ENCODE results near the gene KRT23.
A peak's percentile ranks its signal among the peaks of the same experiment; 100 is the strongest.

Gene KRT23

DNA sequence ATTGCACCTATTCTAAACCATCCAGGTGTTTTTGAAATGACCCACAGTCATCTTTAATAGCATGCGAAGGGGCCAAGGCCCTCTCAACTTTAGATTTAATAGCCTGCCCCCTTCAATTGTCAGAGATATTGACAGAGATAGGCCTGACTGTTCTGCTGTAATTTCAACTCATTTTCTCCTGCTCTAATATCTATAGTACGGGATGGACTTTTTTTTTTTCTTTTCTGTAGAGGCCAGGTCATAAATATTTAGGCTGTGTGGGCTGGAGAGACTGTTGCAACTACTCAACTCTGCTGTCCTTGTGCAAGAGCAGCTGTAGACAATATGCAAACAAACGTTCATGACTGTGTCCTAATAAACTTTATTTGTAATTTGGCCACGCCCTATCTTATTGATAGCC, 27.7 kb downstream of the KRT23 start:
- DNase-seq (ENCODE audit: low spot score): no peak

DNA sequence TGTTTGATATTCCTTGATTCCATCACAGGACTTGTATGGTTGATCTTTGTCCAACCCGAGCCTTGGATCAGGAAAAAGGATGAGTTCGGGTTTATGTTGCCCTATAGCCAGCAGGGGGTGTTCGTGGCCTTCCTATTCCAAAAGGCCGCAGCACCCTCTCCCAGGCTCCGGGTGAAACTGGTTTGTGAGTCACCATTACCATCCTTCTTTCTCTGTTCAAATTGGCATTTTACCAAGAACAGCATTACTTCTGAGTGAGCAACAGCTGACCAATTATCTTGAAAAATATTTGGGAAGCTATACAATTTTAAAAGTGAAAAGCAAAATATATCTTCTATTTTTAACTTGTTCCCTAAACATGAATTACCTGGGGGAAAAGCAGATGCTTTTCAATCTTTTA, 28.1 kb downstream of the KRT23 start:
- DNase-seq (ENCODE audit: low spot score): peak; percentile 60

DNA sequence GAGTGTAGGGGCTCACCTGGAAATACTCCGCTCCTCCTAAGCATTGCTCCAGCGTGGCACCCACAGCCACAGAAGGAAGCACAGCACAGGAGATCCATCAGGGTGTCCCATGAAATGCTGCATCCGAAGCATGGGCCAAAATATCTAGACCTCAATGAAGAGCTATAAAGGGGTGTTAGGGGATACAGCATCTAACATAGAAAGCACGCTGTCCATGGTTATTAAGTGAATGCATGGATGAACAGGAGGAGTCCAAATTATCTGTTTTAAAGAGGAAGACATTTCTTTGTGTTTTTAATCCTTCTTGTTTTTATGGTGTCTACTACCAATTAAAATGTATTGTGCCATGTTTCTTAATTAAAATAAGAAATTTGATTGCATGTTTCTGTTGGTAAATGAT, 30.8 kb downstream of the KRT23 start:
- no peak for DNase-seq (ENCODE audit: low spot score)

- DNase-seq (ENCODE audit: low spot score): no peak
These were observed 32.1 kb downstream of the KRT23 start for GRCh38 chr17:40905370-40905769.

DNA sequence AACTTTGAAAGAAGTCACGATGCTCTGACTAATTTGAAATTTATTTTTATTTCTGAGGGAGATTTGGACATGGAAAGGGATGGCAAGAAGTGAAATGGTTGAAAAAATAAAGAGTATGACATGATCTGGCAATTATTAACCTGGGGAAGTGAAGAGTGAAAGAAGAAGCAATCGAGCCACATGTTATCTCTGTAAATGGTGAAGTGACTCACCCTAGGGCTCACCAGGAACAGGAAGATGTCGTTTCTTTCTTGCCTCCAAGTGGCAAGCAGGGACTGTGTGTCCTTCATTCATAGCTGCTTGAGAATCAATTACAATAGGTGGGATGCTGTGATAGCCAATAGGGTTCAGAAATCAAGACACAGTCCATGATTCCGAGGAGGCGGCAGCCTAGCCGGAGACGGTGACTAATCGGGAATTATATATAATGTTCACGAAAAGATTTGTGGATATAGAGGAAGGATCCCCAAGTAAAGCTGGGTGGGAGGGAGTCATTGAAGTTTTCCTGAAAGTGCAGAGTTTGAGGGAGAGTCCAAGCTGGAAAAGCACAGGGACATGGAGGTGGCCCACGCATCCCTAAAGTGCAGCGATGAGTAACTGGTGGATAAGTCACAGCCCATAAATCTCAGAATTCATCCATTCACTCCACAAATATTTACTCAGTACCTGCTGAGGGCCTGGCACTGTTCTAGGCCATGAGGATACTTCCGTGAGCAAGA, 34.2 kb downstream of the KRT23 start:
- no peak for DNase-seq (ENCODE audit: low spot score)

DNA sequence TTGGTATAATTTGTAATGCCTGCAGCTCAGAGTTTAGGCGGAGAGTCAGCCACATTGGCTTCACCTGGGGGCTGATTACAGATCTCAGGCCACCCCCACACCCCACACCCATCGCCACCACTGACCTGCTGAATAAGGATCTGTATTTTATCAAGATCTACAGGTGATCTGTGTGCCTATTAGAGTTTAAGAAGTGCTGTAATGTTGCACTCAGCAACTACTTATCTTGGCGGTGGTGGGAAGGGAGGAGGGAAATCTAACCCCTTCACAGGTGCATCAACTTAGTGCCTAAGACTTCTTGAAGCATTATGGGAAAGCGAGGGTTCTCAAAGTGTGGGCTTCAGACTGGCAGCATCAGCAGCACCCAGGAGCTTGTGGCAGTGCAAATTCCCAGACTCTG, 34.9 kb downstream of the KRT23 start:
- no peak for DNase-seq (ENCODE audit: low spot score)

GRCh38 chr17:40901981-40902474, 35.4 kb downstream of the KRT23 start:
- no peak for DNase-seq (ENCODE audit: low spot score)

DNA sequence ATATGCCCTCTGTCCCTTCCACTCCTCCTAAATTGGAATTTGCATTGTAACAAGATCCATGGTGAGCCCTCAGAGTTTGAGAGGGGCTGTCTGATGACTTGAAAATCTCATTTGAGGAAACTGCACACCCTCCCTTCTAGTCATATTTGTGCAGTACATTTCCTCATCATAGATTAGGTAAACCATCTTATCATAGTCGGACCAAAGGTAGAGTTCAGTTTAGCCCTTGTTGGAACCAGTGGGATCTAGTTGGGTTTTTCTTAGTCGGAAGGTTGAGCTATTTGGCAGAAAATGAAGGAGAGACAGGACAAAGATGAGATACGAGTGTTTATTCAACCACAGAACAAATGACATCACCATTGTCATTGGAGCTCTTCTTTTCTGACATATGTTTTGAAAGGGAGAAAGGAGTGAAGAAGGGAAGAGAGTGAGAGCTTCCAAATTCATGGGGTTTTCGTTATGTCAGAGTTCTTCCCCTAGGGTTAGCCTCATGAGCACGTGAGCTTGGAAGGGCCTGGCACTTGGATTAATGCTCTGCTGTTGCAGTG, 36.6 kb downstream of the KRT23 start:
- DNase-seq (ENCODE audit: low spot score): no peak

DNA sequence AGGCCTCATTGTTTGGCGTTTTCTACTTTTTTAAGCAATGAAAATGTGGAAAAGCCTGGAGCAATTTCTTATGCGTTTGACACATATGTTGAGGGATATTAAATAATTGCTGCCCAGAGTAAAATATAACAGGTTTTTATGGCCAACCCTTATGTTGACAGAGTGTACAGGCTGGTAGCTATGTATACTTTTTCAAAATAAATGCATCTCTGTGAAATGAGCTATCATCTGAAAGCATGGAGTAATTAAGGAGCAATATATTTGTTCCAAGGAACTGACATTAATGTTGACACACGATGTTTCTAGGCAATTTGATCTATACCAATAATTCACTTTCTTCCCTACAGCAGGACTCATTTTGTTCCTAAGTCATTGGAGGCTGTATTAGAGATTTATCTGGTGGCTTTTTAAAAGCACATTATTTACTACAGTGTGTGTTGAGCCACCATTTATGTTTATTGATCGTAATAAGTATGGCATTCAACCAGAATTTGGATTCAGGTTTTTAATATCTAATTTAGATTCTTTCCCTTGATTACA, 40.5 kb downstream of the KRT23 start:
- no peak for DNase-seq (ENCODE audit: low spot score)

GRCh38 chr17:40895106-40895730, 42.2 kb downstream of the KRT23 start:
- DNase-seq (ENCODE audit: low spot score): no peak

DNA sequence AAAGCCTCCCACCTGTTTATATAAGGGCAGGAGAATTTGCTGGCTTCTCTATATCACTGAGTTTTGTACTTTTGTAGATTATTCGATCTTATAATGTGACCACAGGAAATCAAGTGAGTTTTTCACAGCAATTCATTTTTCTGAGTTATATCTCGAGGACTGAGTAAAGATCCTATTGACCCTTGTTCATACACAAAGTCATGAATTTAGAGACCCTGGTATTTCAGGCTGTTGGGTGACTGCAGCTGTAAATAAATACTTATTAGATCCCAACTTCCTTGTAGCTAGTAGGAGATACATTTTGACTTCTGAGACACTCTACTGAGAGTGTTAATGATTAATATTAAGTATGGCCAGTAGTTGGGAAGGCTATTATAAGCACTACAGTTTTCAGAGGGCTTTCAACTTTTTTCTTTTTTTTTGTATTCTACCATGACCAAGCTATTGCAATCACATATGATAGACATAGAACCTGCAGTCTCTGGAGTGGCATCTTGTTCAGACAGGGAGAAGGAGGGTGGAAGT, 49.2 kb downstream of the KRT23 start:
- DNase-seq (ENCODE audit: low spot score): no peak

GRCh38 chr17:40886090-40886489, 51.4 kb downstream of the KRT23 start:
- no peak for DNase-seq (ENCODE audit: low spot score)

- peak; percentile 41 for DNase-seq (ENCODE audit: low spot score)
These were observed 52.5 kb downstream of the KRT23 start, which contains the start of gene KRT20 for GRCh38 chr17:40884708-40885512. KRT20 (minus strand) TSS chr17:40885242; CDS start chr17:40885185, 57 bp downstream.

DNA sequence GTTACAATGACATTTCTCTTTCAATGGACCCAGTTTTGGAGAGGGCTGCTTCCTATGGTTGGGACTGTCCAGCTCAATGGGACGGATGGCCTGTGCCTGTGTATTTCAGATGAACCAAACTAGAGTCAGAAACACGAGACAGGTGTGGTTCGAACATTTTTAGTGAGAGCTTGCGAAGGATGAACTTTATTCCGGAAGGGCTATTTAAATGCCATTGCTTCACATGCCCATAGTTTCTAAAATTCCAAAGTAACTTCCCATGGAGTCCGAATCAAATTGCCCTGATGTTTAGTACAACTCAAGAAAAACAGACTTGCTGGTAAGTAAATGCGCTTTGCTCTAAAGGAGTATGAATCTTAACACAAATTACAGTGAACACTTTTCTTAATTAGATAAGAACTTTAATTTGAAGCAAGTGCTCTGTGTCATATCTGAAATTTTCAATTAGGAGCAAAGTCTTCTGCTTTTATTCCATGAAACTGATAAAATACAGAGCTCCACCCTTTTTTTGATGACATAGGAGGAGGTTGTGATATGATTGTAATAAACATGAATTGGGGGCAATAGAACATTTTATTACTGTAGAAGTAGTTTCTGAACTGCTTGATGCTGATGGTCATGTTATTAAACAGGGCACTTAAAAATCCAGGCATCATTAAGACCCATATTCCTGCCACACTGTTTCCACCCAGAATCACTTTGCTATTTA, 53.7 kb downstream of the KRT23 start:
- DNase-seq (ENCODE audit: low spot score): no peak

DNA sequence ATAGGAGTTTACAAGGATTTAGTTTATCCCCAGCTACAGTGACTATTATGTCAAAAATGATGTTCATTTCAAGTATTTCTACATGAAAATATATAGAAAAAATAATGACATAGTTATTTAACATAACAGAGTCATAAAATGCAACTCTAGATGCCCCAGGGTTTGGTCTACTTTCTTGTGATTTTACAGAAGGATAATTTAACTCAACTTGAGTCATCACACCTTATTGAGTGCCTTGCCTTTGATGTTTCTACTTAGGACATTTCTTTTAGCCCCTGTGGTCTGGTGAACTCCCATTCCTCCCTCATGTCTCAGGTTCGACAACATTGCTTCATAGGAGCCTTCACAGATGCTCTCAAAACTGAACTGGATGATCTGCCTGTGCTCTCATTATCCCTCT, 54.4 kb downstream of the KRT23 start:
- DNase-seq (ENCODE audit: low spot score): no peak

GRCh38 chr17:40879026-40879425, 58.4 kb downstream of the KRT23 start:
- no peak for DNase-seq (ENCODE audit: low spot score)

GRCh38 chr17:40878044-40878443, 59.4 kb downstream of the KRT23 start:
- DNase-seq (ENCODE audit: low spot score): no peak

- no peak for DNase-seq (ENCODE audit: low spot score)
These were observed 63.6 kb downstream of the KRT23 start for GRCh38 chr17:40873801-40874200.

GRCh38 chr17:40873255-40873654, 64.2 kb downstream of the KRT23 start:
- DNase-seq (ENCODE audit: low spot score): no peak
